SK-N-SH treated with all-trans-retinoic acid at 6 μM for 48 hours (cell line): ENCODE data around the gene KRTAP5-4.
"Not testable (repeated sequence)": the region's sequence is repeated elsewhere in the genome, so short reads cannot be mapped to it uniquely, and the experiment has no call there.

Experiments used
- ATAC-seq: fragments of 200-7000 bp; cut with Tn5 transposase; 3 replicates; pipeline ENCODE4 v1.9.1; 2020; ENCODE audit warnings: mild to moderate bottlenecking, moderate library complexity
- ARNTL ChIP-seq: fragments of 450-650 bp; formaldehyde crosslinking; IDR thresholded peaks from 2 replicates; pipeline ENCODE4 v1.5.0; 2020; ENCODE audit warnings: low read depth, mild to moderate bottlenecking, moderate library complexity, borderline replicate concordance
- BACH2 ChIP-seq: fragments of 250-450 bp; sonication (Bioruptor Pico); IDR thresholded peaks from 2 replicates; pipeline ENCODE4 v1.9.0; 2021; ENCODE audit warnings: mild to moderate bottlenecking, borderline replicate concordance
- CREB5 ChIP-seq: fragments of 250-450 bp; sonication (Bioruptor Pico); IDR thresholded peaks from 2 replicates; pipeline ENCODE4 v1.5.1; 2020; ENCODE audit warnings: low read depth, mild to moderate bottlenecking, moderate library complexity
- CSDC2 ChIP-seq: fragments of 250-450 bp; sonication (Bioruptor Pico); IDR thresholded peaks from 2 replicates; pipeline ENCODE4 v1.5.0; 2020; ENCODE audit warnings: mild to moderate bottlenecking, moderate library complexity
- ESRRG ChIP-seq: fragments of 250-450 bp; sonication (Bioruptor Pico); IDR thresholded peaks from 2 replicates; pipeline ENCODE4 v1.6.1; 2021; ENCODE audit warnings: mild to moderate bottlenecking
- GLIS3 ChIP-seq: fragments of 250-450 bp; sonication (Bioruptor Pico); IDR thresholded peaks from 2 replicates; pipeline ENCODE4 v1.5.0; 2020; ENCODE audit warnings: mild to moderate bottlenecking, moderate library complexity
- ISL1 ChIP-seq: fragments of 250-450 bp; sonication (Bioruptor Pico); IDR thresholded peaks from 2 replicates; pipeline ENCODE4 v2.1.2; 2022; ENCODE audit warnings: mild to moderate bottlenecking, moderate library complexity
- OSR1 ChIP-seq: fragments of 250-450 bp; sonication (Bioruptor Pico); IDR thresholded peaks from 2 replicates; pipeline ENCODE4 v1.8.0; 2022; ENCODE audit warnings: moderate library complexity, mild to moderate bottlenecking, inconsistent platforms
- PPARA ChIP-seq: fragments of 250-450 bp; sonication (Bioruptor Pico); IDR thresholded peaks from 2 replicates; pipeline ENCODE4 v1.5.0; 2020; ENCODE audit warnings: mild to moderate bottlenecking, borderline replicate concordance
- RARB ChIP-seq: fragments of 250-450 bp; sonication (Bioruptor Pico); IDR thresholded peaks from 2 replicates; pipeline ENCODE4 v1.8.0; 2021; ENCODE audit warnings: mild to moderate bottlenecking, moderate library complexity
- SNAI2 ChIP-seq: fragments of 250-450 bp; sonication (Bioruptor Pico); IDR thresholded peaks from 2 replicates; pipeline ENCODE4 v1.5.0; 2020; ENCODE audit warnings: mild to moderate bottlenecking, moderate library complexity
- TCF4 ChIP-seq: fragments of 250-450 bp; sonication (Bioruptor Pico); IDR thresholded peaks from 2 replicates; pipeline ENCODE4 v1.8.0; 2021; ENCODE audit warnings: mild to moderate bottlenecking, moderate library complexity, borderline replicate concordance
- ZC3H10 ChIP-seq: fragments of 250-450 bp; sonication (Bioruptor Pico); IDR thresholded peaks from 2 replicates; pipeline ENCODE4 v1.5.1; 2021; ENCODE audit warnings: mild to moderate bottlenecking, moderate library complexity
- ZFP3 ChIP-seq: fragments of 250-450 bp; sonication (Bioruptor Pico); IDR thresholded peaks from 2 replicates; pipeline ENCODE4 v1.5.0; 2020; ENCODE audit warnings: mild to moderate bottlenecking, moderate library complexity
- ZFP30 ChIP-seq: fragments of 450-650 bp; formaldehyde crosslinking; IDR thresholded peaks from 2 replicates; pipeline ENCODE4 v1.5.0; 2022; ENCODE audit warnings: mild to moderate bottlenecking, moderate library complexity
- ZNF70 ChIP-seq: fragments of 450-650 bp; formaldehyde crosslinking; IDR thresholded peaks from 2 replicates; pipeline ENCODE4 v1.5.0; 2020; ENCODE audit warnings: mild to moderate bottlenecking, moderate library complexity
- ZNF8 ChIP-seq: fragments of 450-650 bp; formaldehyde crosslinking; IDR thresholded peaks from 2 replicates; pipeline ENCODE4 v1.5.0; 2020; ENCODE audit warnings: mild to moderate bottlenecking, moderate library complexity
- TF ChIP-seq, protein P1 (sequence below): fragments of 250-450 bp; sonication (Bioruptor Pico); IDR thresholded peaks from 2 replicates; pipeline ENCODE4 v1.5.0; 2020; ENCODE audit warnings: mild to moderate bottlenecking, moderate library complexity
- TF ChIP-seq, protein P2 (sequence below): fragments of 250-450 bp; sonication (Bioruptor Pico); IDR thresholded peaks from 2 replicates; pipeline ENCODE4 v1.8.0; 2020; ENCODE audit warnings: mild to moderate bottlenecking, moderate library complexity, borderline replicate concordance
- TF ChIP-seq, protein P3 (sequence below): fragments of 250-450 bp; sonication (Bioruptor Pico); IDR thresholded peaks from 2 replicates; pipeline ENCODE4 v1.8.0; 2021; ENCODE audit warnings: low read depth, mild to moderate bottlenecking, moderate library complexity, borderline replicate concordance

KRTAP5-4 gene

DNA sequence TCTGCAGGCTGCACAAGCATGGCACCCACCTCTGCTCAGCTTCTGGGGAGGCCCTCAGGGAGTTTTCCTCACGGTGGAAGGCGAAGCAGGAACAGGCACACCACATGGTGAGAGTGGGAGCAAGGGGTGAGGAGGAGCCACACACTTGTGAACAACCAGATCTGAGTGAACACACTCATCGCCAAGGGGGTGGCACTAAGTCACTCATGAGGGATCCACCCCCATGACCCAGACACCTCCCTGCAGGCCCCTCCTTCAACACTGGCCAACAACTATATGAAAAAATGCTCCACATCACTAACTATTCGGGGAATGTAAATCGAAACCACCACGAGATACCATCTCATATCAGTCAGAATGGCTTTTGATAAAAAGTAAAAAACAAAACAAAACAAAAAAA, 23.1 kb downstream of the KRTAP5-4 start:
- TF ChIP-seq ZNF8 (CRISPR knock-in tag) (no peak), ZFP30 (CRISPR knock-in tag) (no peak), GLIS3 (no peak), RARB (CRISPR knock-in tag) (no peak)
- TF ChIP-seq, all 23 proteins: peak for 0
- no peak for ATAC-seq

GRCh38 chr11:1598406-1598805, 23.5 kb downstream of the KRTAP5-4 start:
- ATAC-seq = not testable (repeated sequence)

DNA sequence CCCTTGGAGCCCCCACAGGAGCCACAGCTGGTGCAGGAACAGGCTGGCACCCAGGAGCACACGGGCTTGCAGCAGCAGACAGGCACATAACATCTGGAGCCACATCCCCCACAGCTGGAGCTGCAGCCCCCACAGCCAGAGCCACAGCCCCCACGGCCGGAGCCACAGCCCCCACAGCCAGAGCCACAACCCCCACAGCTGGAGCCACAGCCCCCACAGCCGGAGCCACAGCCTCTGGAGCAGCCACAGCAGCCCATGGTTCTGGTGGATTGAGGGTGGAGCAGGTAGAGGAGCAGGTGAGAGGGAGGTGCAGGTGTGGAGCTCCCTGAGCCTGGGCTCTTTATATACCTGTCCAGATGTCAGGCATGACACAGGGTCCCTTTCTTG, 24.0 kb downstream of the KRTAP5-4 start, which contains the start of gene KRTAP5-2:
KRTAP5-2 (minus strand) TSS at position 301 of the 387 bp plus-strand sequence; CDS start at position 257, 44 bp downstream.
- ATAC-seq = no peak
- TF ChIP-seq BACH2 (CRISPR knock-in tag) (no peak), PPARA (CRISPR knock-in tag) (no peak), ARNTL (no peak)
- TF ChIP-seq, all 23 proteins: peak for 0

- TF ChIP-seq ZNF70 (CRISPR knock-in tag) (no peak), ZC3H10 (no peak), OSR1 (CRISPR knock-in tag) (no peak), ISL1 (CRISPR knock-in tag) (no peak), ESRRG (CRISPR knock-in tag) (no peak), SNAI2 (CRISPR knock-in tag) (no peak), CSDC2 (no peak), ZFP30 (CRISPR knock-in tag) (no peak), PPARA (CRISPR knock-in tag) (no peak), BACH2 (CRISPR knock-in tag) (no peak), ZFP3 (CRISPR knock-in tag) (no peak), CREB5 (no peak), TCF4 (CRISPR knock-in tag) (no peak), GLIS3 (no peak), ZNF8 (CRISPR knock-in tag) (no peak), RARB (CRISPR knock-in tag) (no peak)
- TF ChIP-seq, protein P1, sequence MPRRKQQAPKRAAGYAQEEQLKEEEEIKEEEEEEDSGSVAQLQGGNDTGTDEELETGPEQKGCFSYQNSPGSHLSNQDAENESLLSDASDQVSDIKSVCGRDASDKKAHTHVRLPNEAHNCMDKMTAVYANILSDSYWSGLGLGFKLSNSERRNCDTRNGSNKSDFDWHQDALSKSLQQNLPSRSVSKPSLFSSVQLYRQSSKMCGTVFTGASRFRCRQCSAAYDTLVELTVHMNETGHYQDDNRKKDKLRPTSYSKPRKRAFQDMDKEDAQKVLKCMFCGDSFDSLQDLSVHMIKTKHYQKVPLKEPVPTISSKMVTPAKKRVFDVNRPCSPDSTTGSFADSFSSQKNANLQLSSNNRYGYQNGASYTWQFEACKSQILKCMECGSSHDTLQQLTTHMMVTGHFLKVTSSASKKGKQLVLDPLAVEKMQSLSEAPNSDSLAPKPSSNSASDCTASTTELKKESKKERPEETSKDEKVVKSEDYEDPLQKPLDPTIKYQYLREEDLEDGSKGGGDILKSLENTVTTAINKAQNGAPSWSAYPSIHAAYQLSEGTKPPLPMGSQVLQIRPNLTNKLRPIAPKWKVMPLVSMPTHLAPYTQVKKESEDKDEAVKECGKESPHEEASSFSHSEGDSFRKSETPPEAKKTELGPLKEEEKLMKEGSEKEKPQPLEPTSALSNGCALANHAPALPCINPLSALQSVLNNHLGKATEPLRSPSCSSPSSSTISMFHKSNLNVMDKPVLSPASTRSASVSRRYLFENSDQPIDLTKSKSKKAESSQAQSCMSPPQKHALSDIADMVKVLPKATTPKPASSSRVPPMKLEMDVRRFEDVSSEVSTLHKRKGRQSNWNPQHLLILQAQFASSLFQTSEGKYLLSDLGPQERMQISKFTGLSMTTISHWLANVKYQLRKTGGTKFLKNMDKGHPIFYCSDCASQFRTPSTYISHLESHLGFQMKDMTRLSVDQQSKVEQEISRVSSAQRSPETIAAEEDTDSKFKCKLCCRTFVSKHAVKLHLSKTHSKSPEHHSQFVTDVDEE = no peak
- TF ChIP-seq, protein P2, sequence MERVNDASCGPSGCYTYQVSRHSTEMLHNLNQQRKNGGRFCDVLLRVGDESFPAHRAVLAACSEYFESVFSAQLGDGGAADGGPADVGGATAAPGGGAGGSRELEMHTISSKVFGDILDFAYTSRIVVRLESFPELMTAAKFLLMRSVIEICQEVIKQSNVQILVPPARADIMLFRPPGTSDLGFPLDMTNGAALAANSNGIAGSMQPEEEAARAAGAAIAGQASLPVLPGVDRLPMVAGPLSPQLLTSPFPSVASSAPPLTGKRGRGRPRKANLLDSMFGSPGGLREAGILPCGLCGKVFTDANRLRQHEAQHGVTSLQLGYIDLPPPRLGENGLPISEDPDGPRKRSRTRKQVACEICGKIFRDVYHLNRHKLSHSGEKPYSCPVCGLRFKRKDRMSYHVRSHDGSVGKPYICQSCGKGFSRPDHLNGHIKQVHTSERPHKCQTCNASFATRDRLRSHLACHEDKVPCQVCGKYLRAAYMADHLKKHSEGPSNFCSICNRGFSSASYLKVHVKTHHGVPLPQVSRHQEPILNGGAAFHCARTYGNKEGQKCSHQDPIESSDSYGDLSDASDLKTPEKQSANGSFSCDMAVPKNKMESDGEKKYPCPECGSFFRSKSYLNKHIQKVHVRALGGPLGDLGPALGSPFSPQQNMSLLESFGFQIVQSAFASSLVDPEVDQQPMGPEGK = no peak
- TF ChIP-seq, protein P3, sequence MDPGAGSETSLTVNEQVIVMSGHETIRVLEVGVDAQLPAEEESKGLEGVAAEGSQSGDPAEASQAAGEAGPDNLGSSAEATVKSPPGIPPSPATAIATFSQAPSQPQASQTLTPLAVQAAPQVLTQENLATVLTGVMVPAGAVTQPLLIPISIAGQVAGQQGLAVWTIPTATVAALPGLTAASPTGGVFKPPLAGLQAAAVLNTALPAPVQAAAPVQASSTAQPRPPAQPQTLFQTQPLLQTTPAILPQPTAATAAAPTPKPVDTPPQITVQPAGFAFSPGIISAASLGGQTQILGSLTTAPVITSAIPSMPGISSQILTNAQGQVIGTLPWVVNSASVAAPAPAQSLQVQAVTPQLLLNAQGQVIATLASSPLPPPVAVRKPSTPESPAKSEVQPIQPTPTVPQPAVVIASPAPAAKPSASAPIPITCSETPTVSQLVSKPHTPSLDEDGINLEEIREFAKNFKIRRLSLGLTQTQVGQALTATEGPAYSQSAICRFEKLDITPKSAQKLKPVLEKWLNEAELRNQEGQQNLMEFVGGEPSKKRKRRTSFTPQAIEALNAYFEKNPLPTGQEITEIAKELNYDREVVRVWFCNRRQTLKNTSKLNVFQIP (CRISPR knock-in tag) = no peak
- TF ChIP-seq, all 23 proteins: peak for 0
Measured at GRCh38 chr11:1597331-1597993, 24.5 kb downstream of the KRTAP5-4 start.

GRCh38 chr11:1596576-1597121, 25.3 kb downstream of the KRTAP5-4 start:
- ATAC-seq = not testable (repeated sequence)

More at GRCh38 chr11:1597331-1597993, 24.5 kb downstream of the KRTAP5-4 start:
- no peak for ATAC-seq

GRCh38 chr11:1595994-1596575, 25.9 kb downstream of the KRTAP5-4 start:
- not testable (repeated sequence) for ATAC-seq
